PC-9 (cell line): ENCODE measurements around the gene CABYR. TPM values are rescaled to one million over a fixed set of nuclear protein-coding genes. Genes with fewer than 3 reads are reported as not detected.
A peak's percentile ranks its signal among the peaks of the same experiment; 100 is the strongest.

ENCODE experiments used
- Bru-seq: library from RNA; stranded (reverse); fragments of 400-500 nt; gene quantifications from one replicate; lab custom pipeline; 2021; lab: Mats Ljungman, UMichigan
- BruChase-seq, 2 experiments: library from RNA; stranded (reverse); fragments of 400-500 nt; gene quantifications; one replicate each; lab custom pipeline; 2021; lab: Mats Ljungman, UMichigan
- BruUV-seq: library from RNA; stranded (reverse); fragments of 400-500 nt; replicated peaks from 2 replicates; lab custom pipeline; 2021; lab: Mats Ljungman, UMichigan
- CTCF ChIA-PET: fragments of 300-600 bp; sonication (Branson Sonifier 250); formaldehyde crosslinking; loops from one replicate; lab custom pipeline; 2022; ENCODE audit warnings: antibody characterized with exemption; lab: Charles Lee
- POLR2A ChIA-PET: fragments of 300-600 bp; sonication (Branson Sonifier 250); formaldehyde crosslinking; loops from one replicate; lab custom pipeline; 2022; ENCODE audit warnings: antibody characterized with exemption; ENCODE audit not compliant: unreplicated experiment; lab: Charles Lee
- DNase-seq, 2 experiments: peaks; one replicate each; pipeline versions ENCODE4 v3.0.0 to v3.0.0-alpha.2; 2015 to 2022; ENCODE audit warnings: mixed read lengths in 1 of 2
- H2AFZ ChIP-seq: fragments of 200-600 bp; sonication (generic); 2 replicates; pipeline ENCODE4 v1.8.1; 2017; ENCODE audit warnings: antibody characterized with exemption
- H3F3A ChIP-seq: fragments of 200-600 bp; sonication (generic); 2 replicates; pipeline ENCODE4 v1.8.1; 2017; ENCODE audit warnings: antibody characterized with exemption, mild to moderate bottlenecking, low read depth; ENCODE audit not compliant: insufficient read depth
- H3K27ac ChIP-seq: fragments of 200-600 bp; sonication (generic); 2 replicates; pipeline ENCODE4 v1.6.1; 2016; ENCODE audit warnings: mixed run types
- H3K27me3 ChIP-seq: fragments of 200-600 bp; sonication (generic); 2 replicates; pipeline ENCODE4 v1.6.1; 2016; ENCODE audit warnings: low read depth, mixed run types; ENCODE audit not compliant: insufficient read depth
- H3K36me3 ChIP-seq: fragments of 200-600 bp; sonication (generic); 2 replicates; pipeline ENCODE4 v1.6.1; 2016; ENCODE audit warnings: low read depth, mixed run types
- H3K4me1 ChIP-seq: fragments of 200-600 bp; sonication (generic); replicated peaks from 2 replicates; pipeline ENCODE4 v1.6.1; 2016; ENCODE audit warnings: mixed run types; ENCODE audit not compliant: insufficient read depth
- H3K4me2 ChIP-seq: fragments of 200-600 bp; sonication (generic); 2 replicates; pipeline ENCODE4 v1.6.1; 2017; ENCODE audit warnings: mixed run types
- H3K4me3 ChIP-seq: fragments of 200-600 bp; sonication (generic); 2 replicates; pipeline ENCODE4 v1.6.1; 2016; ENCODE audit warnings: mixed run types
- H3K79me2 ChIP-seq: fragments of 200-600 bp; sonication (generic); 2 replicates; pipeline ENCODE4 v1.6.1; 2017; ENCODE audit warnings: low read depth, mixed run types
- H3K9me2 ChIP-seq: fragments of 200-600 bp; sonication (generic); 2 replicates; pipeline ENCODE4 v1.8.1; 2017; ENCODE audit warnings: mild to moderate bottlenecking; ENCODE audit not compliant: insufficient read depth
- H3K9me3 ChIP-seq: fragments of 200-600 bp; sonication (generic); 2 replicates; pipeline ENCODE4 v1.8.1; 2016; ENCODE audit warnings: low read depth; ENCODE audit not compliant: insufficient read depth
- H4K20me1 ChIP-seq: fragments of 200-600 bp; sonication (generic); 2 replicates; pipeline ENCODE4 v1.8.1; 2017; ENCODE audit not compliant: insufficient read depth
- CTCF ChIP-seq: fragments of 200-600 bp; sonication (generic); conservative IDR thresholded peaks from 2 replicates; pipeline ENCODE4 v1.6.1; 2017; ENCODE audit warnings: mixed run types, antibody characterized with exemption, mild to moderate bottlenecking, moderate library complexity
- EZH2 ChIP-seq: fragments of 200-600 bp; sonication (generic); IDR thresholded peaks from 2 replicates; pipeline ENCODE4 v1.8.0; 2017; ENCODE audit warnings: antibody characterized with exemption, low read depth
- intact Hi-C: fragments of 100-400 bp; cut with micrococcal nuclease; formaldehyde crosslinking; loops from one replicate; pipeline ENCODE4 v1.10.0; 2022; ENCODE audit not compliant: unreplicated experiment
- long read RNA-seq: library from polyadenylated mRNA; stranded (forward); transcript quantifications from one replicate; pipeline ENCODE4 v2.0.0, GENCODE V29; 2022
- total RNA-seq: library from RNA; stranded (reverse); gene quantifications from 2 replicates; pipeline ENCODE4 v1.2.3, GENCODE V29; 2021

Gene CABYR, protein sequence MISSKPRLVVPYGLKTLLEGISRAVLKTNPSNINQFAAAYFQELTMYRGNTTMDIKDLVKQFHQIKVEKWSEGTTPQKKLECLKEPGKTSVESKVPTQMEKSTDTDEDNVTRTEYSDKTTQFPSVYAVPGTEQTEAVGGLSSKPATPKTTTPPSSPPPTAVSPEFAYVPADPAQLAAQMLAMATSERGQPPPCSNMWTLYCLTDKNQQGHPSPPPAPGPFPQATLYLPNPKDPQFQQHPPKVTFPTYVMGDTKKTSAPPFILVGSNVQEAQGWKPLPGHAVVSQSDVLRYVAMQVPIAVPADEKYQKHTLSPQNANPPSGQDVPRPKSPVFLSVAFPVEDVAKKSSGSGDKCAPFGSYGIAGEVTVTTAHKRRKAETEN
- 19.5 and 32.4 TPM in 2 replicates for total RNA-seq
- Bru-seq, nascent RNA: percentile 68 among the genes with signal in this experiment
- BruChase-seq, experiment 1, labeled RNA remaining after a 2-hour chase: percentile 67 among the genes with signal in this experiment
- percentile 71 among the genes with signal in this experiment for BruChase-seq, experiment 2, labeled RNA remaining after a 6-hour chase
- long read RNA-seq, transcript CABYR-203 (6 exons, 1,414 nt): major isoform, 5 of 25 reads
- long read RNA-seq, partial matches to known transcripts: 9 of 25 reads
- long read RNA-seq, other reads (novel, unspliced or antisense): 5 of 25 reads

DNA sequence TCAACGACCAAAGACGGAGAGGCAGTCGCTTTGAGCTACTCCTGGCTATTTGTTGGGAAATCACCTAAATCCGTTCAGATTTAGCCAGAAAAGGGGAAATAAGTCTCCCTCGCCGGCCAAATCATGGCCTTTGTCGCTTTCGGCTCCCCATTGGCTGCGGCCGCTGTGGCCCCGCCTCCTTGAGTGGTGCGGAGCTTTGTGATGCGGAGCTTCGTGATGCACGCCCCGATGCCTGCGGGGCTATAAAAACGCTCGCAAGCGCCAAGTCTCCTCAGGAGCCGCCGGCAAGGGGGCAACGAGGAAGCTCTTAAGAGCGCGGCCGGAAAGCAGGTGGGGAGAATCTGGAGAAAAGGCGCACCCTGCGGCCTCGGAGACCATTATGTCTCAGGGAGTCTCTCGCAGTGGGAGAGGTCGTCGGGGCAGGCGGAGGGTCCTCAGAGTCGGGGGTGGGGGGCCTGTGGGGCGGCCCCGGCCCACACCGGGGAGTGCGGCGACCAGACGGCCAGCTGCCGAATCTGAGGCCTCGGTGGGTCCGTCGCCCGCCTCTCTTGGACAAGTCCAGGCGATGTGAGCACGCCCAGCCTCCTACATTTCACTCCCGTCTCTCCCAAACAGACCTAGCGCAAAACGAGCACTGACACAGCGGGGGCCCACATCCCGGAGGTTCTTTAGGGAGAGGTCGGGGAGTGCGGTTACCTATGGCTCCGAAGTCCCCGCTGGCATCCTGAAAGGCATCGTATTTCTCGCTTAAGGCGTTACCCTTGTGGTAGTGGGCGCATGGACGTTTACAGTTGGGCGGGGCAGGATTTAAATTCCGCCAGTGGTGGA is at the start of gene CABYR:
Gene CABYR, plus strand, starts transcription at position 274 of the 828 bp plus-strand sequence. CDS start 4,053 bp downstream, outside the sequence.
- Histone ChIP-seq H3F3A (peaks cover 32% of the 10 kb centered on the region), H3K9me2 (no peaks in the 10 kb centered on the region), H3K27me3 (no peaks in the 10 kb centered on the region), H3K36me3 (no peaks in the 10 kb centered on the region), H3K4me3 (peak within 1 kb of the TSS; percentile 53), H3K4me1 (peaks cover 31% of the 10 kb centered on the region), H3K4me2 (peak within 1 kb of the TSS; percentile 68), H3K27ac (peak within 1 kb of the TSS; percentile 91), H3K9me3 (no peaks in the 10 kb centered on the region), H3K79me2 (no peaks in the 10 kb centered on the region), H2AFZ (no peak within 1 kb of the TSS), H4K20me1 (no peaks in the 10 kb centered on the region)
- DNase-seq: peak; percentile 54 to 77
- ChIA-PET POLR2A (interaction anchor here (0.5 to 0.8 kb wide), 16 partner anchors 9 to 994 kb away, joined by 3 to 8 read pairs (median 4); no protein-coding TSS in a partner anchor), CTCF (no interaction called here)
- intact Hi-C loops: loop anchor here (10.0 kb wide), 1 partner anchor 76 kb away; no protein-coding TSS in a partner anchor
- no TSS peak for BruUV-seq
- no peak for TF ChIP-seq EZH2
- TF ChIP-seq CTCF: no peak

DNA sequence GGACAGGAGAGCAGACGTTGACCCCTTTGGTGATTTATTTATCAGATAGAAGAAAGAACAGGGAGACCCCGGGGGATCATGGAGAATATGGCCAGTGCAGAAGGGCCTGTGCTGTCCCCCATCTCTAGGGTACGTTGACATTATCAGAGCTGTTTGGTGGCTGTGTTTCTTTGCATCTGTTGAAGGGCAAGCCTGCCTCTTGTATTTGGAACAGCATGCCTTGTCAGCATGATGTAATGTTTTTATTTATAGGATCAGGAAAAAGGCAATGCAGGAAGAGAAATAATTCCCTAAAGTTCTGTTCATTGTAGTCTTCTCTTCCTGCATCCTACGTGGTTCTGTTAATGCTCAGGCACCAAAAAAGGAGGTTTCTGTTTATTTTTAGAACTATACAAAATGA is 49.8 kb upstream of the CABYR start:
- Histone ChIP-seq H3F3A (no peaks in the 10 kb centered on the region), H3K9me2 (no peaks in the 10 kb centered on the region), H3K4me2 (no peak overlapping the region), H3K4me1 (no peaks in the 10 kb centered on the region), H4K20me1 (no peaks in the 10 kb centered on the region), H3K36me3 (no peaks in the 10 kb centered on the region), H3K79me2 (no peaks in the 10 kb centered on the region), H3K4me3 (no peak overlapping the region), H3K9me3 (no peaks in the 10 kb centered on the region), H3K27ac (no peak overlapping the region), H2AFZ (no peak overlapping the region), H3K27me3 (no peaks in the 10 kb centered on the region)
- intact Hi-C loops: no loop called here
- TF ChIP-seq EZH2: no peak
- no peak for TF ChIP-seq CTCF
- POLR2A ChIA-PET: no interaction called here
- no peak for DNase-seq
- no TSS peak for BruUV-seq
- CTCF ChIA-PET: no interaction called here
